IPS DF 4.7 (cell line): Measurements from ENCODE around the gene GALNT16.
A peak's percentile ranks its signal among the peaks of the same experiment; 100 is the strongest.

Experiments
- DNase-seq: peaks from one replicate; pipeline ENCODE4 v3.0.0-alpha.2; 2013; ENCODE audit warnings: low spot score; ENCODE audit errors: extremely low read depth

The GALNT16 gene

DNA sequence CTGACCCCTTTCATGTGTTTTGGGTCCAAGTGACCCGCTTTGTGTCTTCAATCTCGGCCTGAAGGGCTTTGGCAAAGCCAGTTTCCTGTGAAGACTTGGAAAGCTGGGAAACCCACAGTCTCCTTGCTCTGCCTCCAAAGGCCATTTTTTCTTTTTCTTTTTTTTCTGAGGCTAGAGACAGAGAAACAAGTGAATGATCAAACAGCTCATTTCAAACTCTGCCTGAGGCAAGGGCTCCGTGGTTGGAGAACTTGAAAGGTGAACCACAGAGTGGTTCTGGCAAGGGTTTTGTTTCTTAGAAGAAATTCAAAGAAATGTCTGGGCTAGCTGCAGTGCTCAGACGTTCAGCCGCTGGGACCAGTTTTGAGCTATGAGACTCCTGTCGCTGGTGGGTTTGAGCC, 75.4 kb downstream of the GALNT16 start:
- DNase-seq: no peak

DNA sequence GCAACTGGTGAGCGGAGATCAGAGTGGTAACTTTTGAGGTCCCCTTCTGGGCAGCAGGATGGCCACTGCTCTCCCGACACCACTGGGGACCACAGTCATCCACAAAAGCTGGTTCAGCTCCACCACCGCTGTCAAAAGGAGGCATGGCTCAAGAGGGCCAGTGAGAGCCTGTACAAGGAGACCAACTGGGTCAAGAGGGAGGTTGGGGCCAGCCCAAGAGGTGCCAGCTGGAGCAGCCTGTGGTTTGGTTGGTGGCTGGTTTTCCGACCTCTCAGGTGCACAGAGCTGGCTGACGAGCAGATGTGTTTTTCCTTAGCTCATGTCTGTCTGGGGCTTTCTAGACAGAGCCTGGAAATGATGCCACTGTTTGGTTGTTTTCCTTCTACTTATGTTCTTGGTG, 78.0 kb downstream of the GALNT16 start:
- no peak for DNase-seq

GRCh38 chr14:69339426-69339825, 79.5 kb downstream of the GALNT16 start:
- no peak for DNase-seq

GRCh38 chr14:69342928-69343525, 83.1 kb downstream of the GALNT16 start:
- DNase-seq: no peak

GRCh38 chr14:69344171-69344570, 84.2 kb downstream of the GALNT16 start:
- no peak for DNase-seq

GRCh38 chr14:69345402-69345801, 85.4 kb downstream of the GALNT16 start:
- no peak for DNase-seq

DNA sequence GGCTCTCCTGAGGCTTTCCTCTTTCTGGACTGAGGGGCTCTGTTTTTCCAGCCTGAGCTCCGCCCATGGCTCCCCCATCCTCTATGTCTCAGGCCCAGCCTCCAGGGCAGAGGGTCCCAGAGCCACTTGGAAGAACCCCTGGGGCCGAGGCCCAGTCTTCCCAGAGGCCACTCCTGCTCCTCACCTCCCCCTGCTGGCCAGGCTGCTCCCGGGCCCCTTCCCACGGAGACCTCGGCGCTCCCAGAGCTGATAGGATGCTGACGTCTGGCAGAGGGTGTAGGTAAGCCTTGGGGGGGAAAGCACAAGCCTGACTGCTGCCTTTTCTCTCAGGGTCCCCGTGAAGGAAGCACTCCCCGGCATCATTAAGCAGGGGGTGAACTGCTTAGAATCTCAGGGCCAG, 86.8 kb downstream of the GALNT16 start:
- peak; percentile 28 for DNase-seq

GRCh38 chr14:69349091-69349777, 89.3 kb downstream of the GALNT16 start:
- DNase-seq: no peak

GRCh38 chr14:69350892-69351291, 90.9 kb downstream of the GALNT16 start:
- DNase-seq: no peak

- no peak for DNase-seq
These were observed 91.4 kb downstream of the GALNT16 start for GRCh38 chr14:69351385-69351784.

GRCh38 chr14:69351911-69352310, 92.0 kb downstream of the GALNT16 start:
- no peak for DNase-seq

- no peak for DNase-seq
These were observed 93.2 kb downstream of the GALNT16 start for GRCh38 chr14:69353168-69353567.

GRCh38 chr14:69354383-69355153, 94.6 kb downstream of the GALNT16 start:
- no peak for DNase-seq

GRCh38 chr14:69355154-69355597, 95.2 kb downstream of the GALNT16 start:
- no peak for DNase-seq

DNA sequence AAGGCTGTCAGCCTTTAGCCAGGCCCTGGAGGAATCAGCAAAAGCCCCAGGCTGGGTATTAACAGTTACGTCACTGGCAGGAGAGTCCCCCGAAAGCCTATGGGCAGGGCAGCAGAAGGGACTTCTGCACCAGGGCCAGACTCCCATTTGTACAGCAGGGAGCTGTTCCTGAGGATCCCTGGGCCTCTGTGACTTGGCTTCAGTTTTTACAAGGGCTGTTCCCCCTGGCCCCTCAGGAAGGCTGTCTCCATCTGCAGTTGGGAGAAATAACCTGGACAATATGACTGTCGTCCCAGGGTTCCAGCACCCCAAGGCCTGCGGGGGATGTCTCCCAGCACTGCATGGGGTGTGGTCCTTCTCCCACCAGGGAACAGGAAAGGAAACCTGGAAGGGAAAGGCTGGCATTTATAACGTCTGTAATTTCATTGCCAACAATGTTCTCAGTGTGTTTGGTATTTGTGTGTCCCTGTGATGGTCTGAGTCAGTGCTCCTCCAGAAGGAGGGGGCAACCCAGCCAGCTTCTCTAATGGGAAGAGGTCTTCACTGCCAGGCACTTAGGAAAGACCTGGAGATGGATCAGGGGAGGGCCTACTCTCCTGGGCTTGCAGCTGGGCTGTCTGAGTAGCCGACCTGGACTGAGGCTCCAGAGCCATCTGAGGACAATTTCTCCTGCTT, 95.8 kb downstream of the GALNT16 start:
- DNase-seq: no peak

DNA sequence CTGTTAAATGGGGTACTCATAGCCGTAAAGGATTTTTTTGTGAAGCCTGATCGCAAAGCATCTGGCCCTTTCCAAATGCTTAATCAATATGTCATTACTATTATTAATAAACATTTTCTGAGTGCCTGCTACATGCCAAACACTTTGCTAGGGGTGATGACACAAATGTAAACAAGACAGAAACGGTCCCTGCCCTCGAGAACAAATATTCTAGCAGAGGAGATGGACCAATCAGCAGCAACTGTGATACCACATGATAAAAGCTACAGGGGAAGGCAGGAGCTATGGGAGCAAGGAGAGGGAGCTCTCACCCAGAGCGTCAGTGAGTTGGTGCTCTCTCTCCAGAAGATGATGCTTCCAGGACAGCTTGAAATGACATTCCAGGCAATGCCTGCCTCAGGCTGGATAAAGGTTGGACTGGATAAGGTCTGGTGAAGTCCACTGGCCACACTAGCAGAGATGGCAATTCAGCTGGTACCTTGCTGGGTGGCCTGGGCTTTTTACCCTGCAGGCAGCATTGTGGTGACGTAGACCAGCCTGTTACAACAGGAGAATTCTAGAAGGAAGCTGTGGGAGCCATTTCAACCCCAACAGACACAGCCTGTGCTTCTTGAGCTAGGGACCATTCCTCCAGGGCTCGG, 97.1 kb downstream of the GALNT16 start:
- no peak for DNase-seq

GRCh38 chr14:69357544-69358200, 97.7 kb downstream of the GALNT16 start:
- DNase-seq: no peak

DNA sequence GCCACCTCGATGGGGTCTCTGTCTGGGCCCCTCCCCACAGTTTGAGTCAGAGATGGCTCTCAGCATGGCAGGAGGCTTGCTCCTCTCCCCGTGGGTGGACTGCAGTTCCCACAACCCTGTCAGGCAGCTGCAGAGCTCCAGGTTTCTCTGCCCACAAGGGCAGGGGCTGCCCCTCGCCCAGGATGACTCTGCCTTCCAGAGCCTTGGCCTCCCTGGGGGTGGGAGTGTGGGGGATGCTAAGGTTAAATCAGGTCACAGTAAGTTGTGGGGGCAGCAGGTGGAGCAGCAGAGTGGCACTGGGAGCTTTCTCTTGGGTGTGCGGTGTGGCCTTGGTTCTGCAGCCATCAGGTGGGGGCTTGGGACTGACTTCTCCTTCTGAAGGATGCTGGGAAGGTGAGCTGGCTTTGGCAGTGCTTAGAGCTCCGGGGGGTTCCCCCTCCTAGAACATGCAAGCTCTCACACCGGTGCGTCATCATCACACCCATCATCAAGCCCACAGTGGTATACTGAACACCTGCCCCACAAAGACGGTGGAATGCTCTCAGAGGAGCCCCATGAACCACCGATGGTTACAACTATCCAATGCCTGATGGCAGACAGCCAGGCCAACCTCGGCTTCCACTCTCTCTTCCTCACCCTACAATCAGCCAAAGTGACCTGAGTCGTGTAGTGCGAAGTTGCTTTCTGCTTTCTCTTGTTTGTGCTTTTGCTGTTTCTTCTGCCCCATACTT, 98.4 kb downstream of the GALNT16 start:
- no peak for DNase-seq

- no peak for DNase-seq
These were observed 99.0 kb downstream of the GALNT16 start for GRCh38 chr14:69358966-69359365.

DNA sequence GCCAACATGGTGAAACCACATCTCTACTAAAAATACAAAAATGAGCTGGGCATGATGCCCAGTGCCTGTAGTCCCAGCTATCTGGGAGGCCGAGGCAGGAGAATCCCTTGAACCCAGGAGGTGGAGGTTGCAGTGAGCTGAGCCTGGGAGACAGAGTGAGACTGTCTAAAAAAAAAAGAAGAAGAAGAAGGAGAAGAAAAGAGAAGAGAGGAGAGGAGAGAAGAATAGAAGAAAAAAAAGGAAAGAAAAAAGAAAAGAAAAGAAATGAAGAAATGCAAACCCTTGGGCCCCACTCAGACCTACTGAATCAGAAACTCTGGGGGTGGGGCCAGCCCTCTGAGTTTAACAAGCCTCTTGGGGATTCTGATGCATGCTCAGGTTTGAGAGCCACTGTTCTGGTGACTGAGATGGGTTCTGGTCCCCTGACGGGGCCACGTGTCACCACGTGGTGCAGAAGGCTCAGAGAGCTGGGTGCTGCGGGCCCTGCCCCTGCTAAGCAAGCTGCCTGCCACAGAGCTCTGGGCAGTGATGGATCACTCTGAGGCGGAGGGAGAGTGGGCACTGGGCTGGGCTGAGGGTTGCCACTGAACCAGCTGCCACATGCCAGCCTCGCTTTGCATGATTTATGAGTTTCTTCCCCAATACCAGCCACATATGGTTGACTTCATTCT, 100.6 kb downstream of the GALNT16 start:
- DNase-seq: no peak
